Neuronal stem cell (in vitro differentiated cells): ENCODE data around the gene INHBB.
"Not testable (repeated sequence)": the region's sequence is repeated elsewhere in the genome, so short reads cannot be mapped to it uniquely, and the experiment has no call there.

Source experiments
- DNase-seq: peaks from one replicate; pipeline ENCODE4 v3.0.0-alpha.2; 2013; ENCODE audit warnings: low spot score
- H2AFZ ChIP-seq: one replicate; pipeline ENCODE4 v1.6.1; 2013; ENCODE audit warnings: mild to moderate bottlenecking, low read length, inconsistent platforms
- H2AK5ac ChIP-seq: 2 replicates; pipeline ENCODE4 v1.6.1; 2013; ENCODE audit warnings: low read depth, mild to moderate bottlenecking, inconsistent platforms, low read length, moderate library complexity, mixed read lengths
- H2BK120ac ChIP-seq: 2 replicates; pipeline ENCODE4 v1.6.1; 2013; ENCODE audit warnings: low read depth, mild to moderate bottlenecking, inconsistent platforms, low read length, moderate library complexity, mixed read lengths
- H2BK12ac ChIP-seq: one replicate; pipeline ENCODE4 v1.6.1; 2013; ENCODE audit warnings: low read length, inconsistent platforms
- H2BK15ac ChIP-seq: 2 replicates; pipeline ENCODE4 v1.6.1; 2013; ENCODE audit warnings: mild to moderate bottlenecking, low read length, inconsistent platforms, mixed read lengths
- H2BK5ac ChIP-seq: one replicate; pipeline ENCODE4 v1.6.1; 2013; ENCODE audit warnings: inconsistent platforms, mild to moderate bottlenecking, low read length, moderate library complexity
- H3K14ac ChIP-seq: one replicate; pipeline ENCODE4 v1.6.1; 2013; ENCODE audit warnings: low read length, inconsistent platforms
- H3K18ac ChIP-seq: 2 replicates; pipeline ENCODE4 v1.6.1; 2013; ENCODE audit warnings: low read length, inconsistent platforms
- H3K23ac ChIP-seq: 2 replicates; pipeline ENCODE4 v1.6.1; 2013; ENCODE audit warnings: low read depth, mild to moderate bottlenecking, mixed read lengths, low read length, inconsistent platforms; ENCODE audit not compliant: poor library complexity
- H3K27ac ChIP-seq: replicated peaks from 3 replicates; pipeline ENCODE4 v1.5.1; 2013; ENCODE audit warnings: low read length, inconsistent platforms
- H3K27me3 ChIP-seq, 3 experiments: 2 replicates each; pipeline ENCODE4 v1.6.1; 2013; ENCODE audit warnings: low read length in 3 of 3, mild to moderate bottlenecking in 2 of 3, inconsistent platforms in 1 of 3, low read depth in 1 of 3, mixed read lengths in 1 of 3, moderate library complexity in 1 of 3; ENCODE audit not compliant: control insufficient read depth in 3 of 3, insufficient read depth in 3 of 3
- H3K36me3 ChIP-seq, 2 donors: replicated peaks in 1 of 2; 2 replicates each; pipeline ENCODE4 v1.6.1; 2013; ENCODE audit warnings: low read length in 2 of 2; ENCODE audit not compliant: control insufficient read depth in 2 of 2, insufficient read depth in 2 of 2
- H3K4ac ChIP-seq: 2 replicates; pipeline ENCODE4 v1.6.1; 2013; ENCODE audit warnings: inconsistent platforms, mild to moderate bottlenecking, low read length, moderate library complexity
- H3K4me1 ChIP-seq, 2 donors: 1 replicate in 1 of 2; 2 replicates in 1 of 2; pipeline ENCODE4 v1.6.1; 2013; ENCODE audit warnings: low read length in 2 of 2, low read depth in 1 of 2; ENCODE audit not compliant: control insufficient read depth in 2 of 2, insufficient read depth in 1 of 2
- H3K4me2 ChIP-seq: one replicate; pipeline ENCODE4 v1.6.1; 2013; ENCODE audit warnings: mild to moderate bottlenecking, low read length, inconsistent platforms; ENCODE audit not compliant: insufficient read depth, poor library complexity, severe bottlenecking
- H3K4me3 ChIP-seq, 2 donors: 2 replicates each; pipeline ENCODE4 v1.5.1; 2013; ENCODE audit warnings: low read length in 2 of 2, mild to moderate bottlenecking in 2 of 2, inconsistent platforms in 1 of 2, moderate library complexity in 1 of 2
- H3K79me1 ChIP-seq: one replicate; pipeline ENCODE4 v1.6.1; 2013; ENCODE audit warnings: low read depth, mild to moderate bottlenecking, inconsistent platforms, low read length, moderate library complexity
- H3K9ac ChIP-seq: one replicate; pipeline ENCODE4 v1.6.1; 2013; ENCODE audit warnings: mild to moderate bottlenecking, low read depth, low read length, inconsistent platforms; ENCODE audit not compliant: poor library complexity
- H3K9me3 ChIP-seq, 2 donors: replicated peaks in 1 of 2; 2 replicates each; pipeline versions ENCODE3 to v1.6.1; 2013; ENCODE audit warnings: low read length in 2 of 2, mild to moderate bottlenecking in 2 of 2, inconsistent platforms in 1 of 2, low read depth in 1 of 2, mixed read lengths in 1 of 2, moderate library complexity in 1 of 2; ENCODE audit not compliant: control insufficient read depth in 2 of 2, insufficient read depth in 1 of 2
- H4K8ac ChIP-seq: one replicate; pipeline ENCODE4 v1.6.1; 2013; ENCODE audit warnings: low read depth, mild to moderate bottlenecking, inconsistent platforms, low read length, moderate library complexity
- H4K91ac ChIP-seq: one replicate; pipeline ENCODE4 v1.6.1; 2013; ENCODE audit warnings: low read length, low read depth, mild to moderate bottlenecking, inconsistent platforms; ENCODE audit not compliant: poor library complexity
- WGBS, 2 donors: extraction: QIAGEN DNeasy Blood & Tissue Kit; methylation state at CpG; one replicate each; pipeline ENCODE4 v1.1.7; 2013; ENCODE audit warnings: missing lambda C conversion rate in 2 of 2, mixed read lengths in 1 of 2; ENCODE audit not compliant: insufficient read length in 2 of 2, insufficient replicate concordance in 1 of 2; ENCODE audit errors: extremely low coverage in 2 of 2; 5-methylcytosine and 5-hydroxymethylcytosine counted together

The INHBB gene

DNA sequence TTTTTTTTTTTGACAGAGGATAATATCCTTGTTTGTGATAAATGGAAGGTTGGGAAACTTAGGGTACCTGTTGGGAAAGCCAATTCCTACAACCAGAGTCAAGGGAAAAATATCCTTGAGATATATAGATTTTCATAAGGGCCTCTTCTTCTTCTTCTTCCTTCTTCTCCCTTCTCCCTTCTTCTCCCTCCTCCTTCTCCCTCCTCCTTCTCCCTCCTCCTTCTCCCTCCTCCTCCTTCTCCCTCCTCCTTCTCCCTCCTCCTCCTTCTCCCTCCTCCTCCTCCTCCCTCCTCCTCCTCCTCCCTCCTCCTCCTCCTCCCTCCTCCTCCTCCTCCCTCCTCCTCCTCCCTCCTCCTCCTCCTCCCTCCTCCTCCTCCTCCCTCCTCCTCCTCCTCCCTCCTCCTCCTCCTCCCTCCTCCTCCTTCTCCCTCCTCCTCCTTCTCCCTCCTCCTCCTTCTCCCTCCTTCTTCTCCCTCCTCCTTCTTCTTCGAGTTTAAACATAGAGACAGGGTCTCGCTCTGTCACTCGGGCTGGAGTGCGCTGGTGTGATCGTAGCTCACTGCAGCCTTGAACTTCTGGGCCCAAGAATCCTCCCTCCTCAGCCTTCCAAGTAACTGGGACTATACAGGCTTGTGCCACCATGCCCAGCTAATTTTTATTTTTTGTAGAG, 24.9 kb upstream of the INHBB start:
- not testable (repeated sequence) for H2BK5ac ChIP-seq, H4K8ac ChIP-seq, H3K27ac ChIP-seq, H3K4ac ChIP-seq, H3K14ac ChIP-seq, H2BK15ac ChIP-seq, H3K9ac ChIP-seq, H4K91ac ChIP-seq, H2AFZ ChIP-seq, DNase-seq, H3K4me3 ChIP-seq, H2BK120ac ChIP-seq, H3K18ac ChIP-seq, H2AK5ac ChIP-seq, H2BK12ac ChIP-seq, H3K4me2 ChIP-seq, H3K79me1 ChIP-seq, H3K23ac ChIP-seq, H3K9me3 ChIP-seq, H3K36me3 ChIP-seq, H3K4me1 ChIP-seq
- WGBS, 2 donors: no CpG with 5 or more reads among the region's 5 CpGs
- peaks cover 0 to 59% (median 0%) of the 10 kb centered on the region in 3 experiments for H3K27me3 ChIP-seq

DNA sequence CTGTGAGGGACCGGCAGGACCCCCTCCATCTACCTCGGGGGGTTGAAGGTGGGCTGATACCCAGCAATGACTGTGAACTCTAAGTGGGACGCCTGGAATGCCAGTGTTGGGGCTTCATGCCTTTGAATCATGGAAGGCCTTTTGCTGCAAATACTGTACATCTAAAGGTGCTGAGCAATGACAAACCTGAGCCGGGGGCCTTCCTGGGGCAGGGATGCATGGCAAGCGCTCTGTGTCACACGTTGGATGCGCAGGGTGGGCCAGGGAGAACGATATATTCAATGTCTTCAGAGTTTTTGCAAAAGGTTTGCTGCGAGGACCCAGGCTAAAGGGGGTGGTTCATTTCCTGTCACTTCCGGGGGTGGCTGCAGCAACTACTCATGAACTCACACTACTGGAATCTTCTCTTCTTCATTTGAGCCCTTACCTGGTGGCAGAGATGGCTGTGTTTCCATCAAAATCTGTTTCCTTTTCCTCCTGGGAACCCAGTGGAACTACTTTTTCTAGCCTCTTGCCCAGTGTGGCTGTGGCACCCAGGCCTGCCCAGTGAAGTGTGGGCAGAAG, 24.1 kb upstream of the INHBB start:
- no peak overlapping the region for H2AFZ ChIP-seq
- no peak overlapping the region for H2BK12ac ChIP-seq
- DNase-seq: no peak
- no peak overlapping the region for H4K8ac ChIP-seq
- no CpG with 5 or more reads among the region's 10 CpGs for WGBS, 2 donors
- no peak overlapping the region for H3K4me3 ChIP-seq
- H2BK5ac ChIP-seq: no peak overlapping the region
- H3K27ac ChIP-seq: no peak overlapping the region
- no peak overlapping the region for H4K91ac ChIP-seq
- H3K9ac ChIP-seq: no peak overlapping the region
- H3K23ac ChIP-seq: no peak overlapping the region
- H3K18ac ChIP-seq: no peak overlapping the region
- no peak overlapping the region for H2AK5ac ChIP-seq
- H3K14ac ChIP-seq: no peak overlapping the region
- H2BK120ac ChIP-seq: no peak overlapping the region
- H3K4me1 ChIP-seq: no peaks in the 10 kb centered on the region
- no peak overlapping the region for H3K4ac ChIP-seq
- H3K4me2 ChIP-seq: no peak overlapping the region
- no peak overlapping the region for H2BK15ac ChIP-seq
- no peaks in the 10 kb centered on the region for H3K9me3 ChIP-seq
- H3K79me1 ChIP-seq: no peaks in the 10 kb centered on the region
- H3K27me3 ChIP-seq: peaks cover 0 to 55% (median 0%) of the 10 kb centered on the region in 3 experiments
- H3K36me3 ChIP-seq: no peaks in the 10 kb centered on the region

DNA sequence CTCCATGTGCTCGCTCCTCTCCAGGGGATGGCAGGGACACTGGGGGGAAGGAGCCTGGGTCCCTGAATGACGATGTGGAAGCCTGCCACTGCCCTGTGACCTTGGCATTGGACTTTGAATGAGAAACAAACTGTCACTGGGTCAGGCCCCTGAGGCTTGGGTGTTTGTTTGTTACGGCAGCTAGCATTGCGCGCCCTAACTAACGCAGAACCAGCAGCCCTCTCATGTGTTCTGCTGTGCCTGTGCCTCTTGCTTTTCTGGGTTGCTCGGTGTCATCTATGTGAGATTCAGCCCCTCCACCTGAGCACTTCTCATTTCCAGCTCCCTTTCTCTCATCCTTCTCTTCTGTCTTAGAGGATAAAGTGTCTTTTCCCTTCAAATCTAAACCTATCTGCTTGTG, 23.6 kb upstream of the INHBB start:
- H3K9me3 ChIP-seq: no peaks in the 10 kb centered on the region
- H3K23ac ChIP-seq: no peak overlapping the region
- no peak overlapping the region for H2BK12ac ChIP-seq
- no peak overlapping the region for H3K27ac ChIP-seq
- peaks cover 0 to 55% (median 0%) of the 10 kb centered on the region in 3 experiments for H3K27me3 ChIP-seq
- H2AFZ ChIP-seq: no peak overlapping the region
- no peaks in the 10 kb centered on the region for H3K79me1 ChIP-seq
- H3K4ac ChIP-seq: no peak overlapping the region
- no peak overlapping the region for H3K4me2 ChIP-seq
- no peaks in the 10 kb centered on the region for H3K4me1 ChIP-seq
- no CpG with 5 or more reads among the region's 7 CpGs for WGBS, 2 donors
- H3K36me3 ChIP-seq: no peaks in the 10 kb centered on the region
- no peak for DNase-seq
- H4K8ac ChIP-seq: no peak overlapping the region
- H3K9ac ChIP-seq: no peak overlapping the region
- H2BK120ac ChIP-seq: no peak overlapping the region
- no peak overlapping the region for H2BK15ac ChIP-seq
- H3K14ac ChIP-seq: no peak overlapping the region
- H2BK5ac ChIP-seq: no peak overlapping the region
- no peak overlapping the region for H2AK5ac ChIP-seq
- H4K91ac ChIP-seq: no peak overlapping the region
- no peak overlapping the region for H3K18ac ChIP-seq
- H3K4me3 ChIP-seq: no peak overlapping the region

DNA sequence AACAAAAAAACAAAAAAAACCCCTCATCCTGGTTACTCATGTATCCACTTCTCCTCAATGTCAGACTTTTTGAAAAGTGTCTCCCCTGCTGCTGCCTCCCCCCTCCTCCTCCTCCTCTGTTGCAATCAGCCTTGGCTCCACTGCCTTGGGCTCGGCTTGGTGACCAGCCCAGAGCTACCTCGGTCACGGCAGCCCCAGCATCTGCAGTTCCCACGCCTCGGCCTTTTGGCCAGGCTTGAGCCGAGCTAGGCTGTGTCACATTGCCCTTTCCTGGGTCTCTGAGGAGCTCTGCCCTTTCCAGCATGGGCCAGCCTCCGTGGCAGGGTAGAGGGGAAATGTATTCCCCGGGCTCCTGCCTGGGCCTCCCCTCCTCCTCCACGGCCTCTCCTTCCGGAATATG, 22.7 kb upstream of the INHBB start:
- no peak overlapping the region for H2BK120ac ChIP-seq
- no peak overlapping the region for H4K8ac ChIP-seq
- H2BK5ac ChIP-seq: no peak overlapping the region
- no peak for DNase-seq
- H3K9me3 ChIP-seq: no peaks in the 10 kb centered on the region
- no peak overlapping the region for H3K14ac ChIP-seq
- H3K4me3 ChIP-seq: no peak overlapping the region
- H3K23ac ChIP-seq: peak overlapping the region; percentile 86
- no peak overlapping the region for H2BK15ac ChIP-seq
- no peak overlapping the region for H4K91ac ChIP-seq
- H3K4ac ChIP-seq: no peak overlapping the region
- no peak overlapping the region for H3K27ac ChIP-seq
- H3K18ac ChIP-seq: peak overlapping the region; percentile 39
- whole genome bisulfite sequencing, 2 donors: no CpG with 5 or more reads among the region's 10 CpGs
- no peak overlapping the region for H2BK12ac ChIP-seq
- no peaks in the 10 kb centered on the region for H3K79me1 ChIP-seq
- no peaks in the 10 kb centered on the region for H3K36me3 ChIP-seq
- H2AFZ ChIP-seq: no peak overlapping the region
- no peaks in the 10 kb centered on the region for H3K4me1 ChIP-seq
- no peak overlapping the region for H3K4me2 ChIP-seq
- H2AK5ac ChIP-seq: no peak overlapping the region
- H3K27me3 ChIP-seq: peaks cover 0 to 50% (median 0%) of the 10 kb centered on the region in 3 experiments
- H3K9ac ChIP-seq: peak overlapping the region; percentile 6
